SHP77 (cell line): Measurements from ENCODE around the gene BTBD10.

Experiments
- DNase-seq, 2 experiments: peaks; one replicate each; lab custom pipeline; 2025; lab: John Stamatoyannopoulos, UW

Gene BTBD10

GRCh38 chr11:13338427-13339069 lies 124.5 kb downstream of the BTBD10 start:
- DNase-seq = no peak

- DNase-seq = no peak
Measured at GRCh38 chr11:13338019-13338426, 125.0 kb downstream of the BTBD10 start.
